Measurements from ENCODE around the gene ALDH1A3.

The ALDH1A3 gene

GRCh38 chr15:100909565-100909964 lies 29.9 kb downstream of the ALDH1A3 start:
- H3K27ac Mint-ChIP-seq = no peak overlapping the region
- DNase-seq = no peak

GRCh38 chr15:100909989-100910955 lies 30.6 kb downstream of the ALDH1A3 start:
- H3K9me3 Mint-ChIP-seq = no peaks in the 10 kb centered on the region
- H3K27me3 Mint-ChIP-seq = peaks cover 57 to 91% of the 10 kb centered on the region in 2 donors
- peak overlapping the region in 1 of 2 donors; percentile 29 for H3K27ac Mint-ChIP-seq
- ATAC-seq (replicated peaks) (no peak), DNase-seq (no peak)
- no peak overlapping the region for H3K4me3 Mint-ChIP-seq
- no peaks in the 10 kb centered on the region for H3K4me1 Mint-ChIP-seq (ENCODE audit: low read depth in 2 of 2)
- H3K36me3 Mint-ChIP-seq (ENCODE audit: insufficient read depth) = no peaks in the 10 kb centered on the region

More at GRCh38 chr15:100909565-100909964, 29.9 kb downstream of the ALDH1A3 start:
- H3K9me3 Mint-ChIP-seq = no peaks in the 10 kb centered on the region
- peaks cover 60 to 90% of the 10 kb centered on the region in 2 donors for H3K27me3 Mint-ChIP-seq
- H3K4me1 Mint-ChIP-seq (ENCODE audit: low read depth in 2 of 2) = no peaks in the 10 kb centered on the region
- no peak overlapping the region for H3K4me3 Mint-ChIP-seq
- no peak for ATAC-seq (replicated peaks)
- no peaks in the 10 kb centered on the region for H3K36me3 Mint-ChIP-seq (ENCODE audit: insufficient read depth)

- Mint-ChIP-seq H3K9me3 (no peaks in the 10 kb centered on the region), H3K27me3 (peaks cover 53 to 90% of the 10 kb centered on the region in 2 donors), H3K4me3 (no peak overlapping the region), H3K4me1 (ENCODE audit: low read depth in 2 of 2) (no peaks in the 10 kb centered on the region), H3K27ac (peak overlapping the region in 1 of 2 donors; percentile 29), H3K36me3 (ENCODE audit: insufficient read depth) (no peaks in the 10 kb centered on the region)
- DNase-seq (no peak), ATAC-seq (replicated peaks) (no peak)
Measured at GRCh38 chr15:100911086-100911485, 31.5 kb downstream of the ALDH1A3 start.

GRCh38 chr15:100913961-100914360 lies 34.3 kb downstream of the ALDH1A3 start:
- Mint-ChIP-seq H3K27me3 (peaks cover 55 to 93% of the 10 kb centered on the region in 2 donors), H3K36me3 (ENCODE audit: insufficient read depth) (no peaks in the 10 kb centered on the region), H3K4me1 (ENCODE audit: low read depth in 2 of 2) (peaks cover 4 to 10% of the 10 kb centered on the region in 2 donors), H3K4me3 (no peak overlapping the region), H3K9me3 (no peaks in the 10 kb centered on the region), H3K27ac (peak overlapping the region in 1 of 2 donors; percentile 17)
- ATAC-seq (replicated peaks) (no peak), DNase-seq (no peak)

GRCh38 chr15:100914876-100915275 lies 35.2 kb downstream of the ALDH1A3 start:
- Mint-ChIP-seq H3K27ac (no peak overlapping the region), H3K4me1 (ENCODE audit: low read depth in 2 of 2) (peaks cover 4 to 10% of the 10 kb centered on the region in 2 donors), H3K36me3 (ENCODE audit: insufficient read depth) (no peaks in the 10 kb centered on the region), H3K9me3 (no peaks in the 10 kb centered on the region), H3K27me3 (peaks cover 52 to 88% of the 10 kb centered on the region in 2 donors), H3K4me3 (no peak overlapping the region)
- ATAC-seq (replicated peaks) = no peak
- DNase-seq = no peak

- DNase-seq (peak; percentile 29 to 35 (median 31)), ATAC-seq (replicated peaks) (peak; percentile 88)
- no peak overlapping the region for H3K27ac Mint-ChIP-seq
- peak overlapping the region; percentile 79 to 81 for H3K4me3 Mint-ChIP-seq
- no peaks in the 10 kb centered on the region for H3K9me3 Mint-ChIP-seq
- peaks cover 57 to 92% of the 10 kb centered on the region in 2 donors for H3K27me3 Mint-ChIP-seq
- no peaks in the 10 kb centered on the region for H3K36me3 Mint-ChIP-seq (ENCODE audit: insufficient read depth)
- H3K4me1 Mint-ChIP-seq (ENCODE audit: low read depth in 2 of 2) = peaks cover 4 to 10% of the 10 kb centered on the region in 2 donors
Measured at GRCh38 chr15:100918034-100918689, 38.5 kb downstream of the ALDH1A3 start.

GRCh38 chr15:100918690-100919480 lies 39.3 kb downstream of the ALDH1A3 start, which contains the start of gene LRRK1:
Gene LRRK1 (plus strand): TSS chr15:100919357. CDS start chr15:100924633, 5,276 bp downstream.
- no peaks in the 10 kb centered on the region for H3K36me3 Mint-ChIP-seq (ENCODE audit: insufficient read depth)
- ATAC-seq (replicated peaks) = peak; percentile 30
- peaks cover 52 to 92% of the 10 kb centered on the region in 2 donors for H3K27me3 Mint-ChIP-seq
- no peak for DNase-seq
- no peaks in the 10 kb centered on the region for H3K9me3 Mint-ChIP-seq
- peak within 1 kb of the TSS; percentile 79 to 81 for H3K4me3 Mint-ChIP-seq
- no peak within 1 kb of the TSS for H3K27ac Mint-ChIP-seq
- H3K4me1 Mint-ChIP-seq (ENCODE audit: low read depth in 2 of 2) = peaks cover 4 to 10% of the 10 kb centered on the region in 2 donors

- H3K27ac Mint-ChIP-seq = no peak overlapping the region
- H3K27me3 Mint-ChIP-seq = peaks cover 51 to 92% of the 10 kb centered on the region in 2 donors
- DNase-seq (no peak), ATAC-seq (replicated peaks) (no peak)
- no peaks in the 10 kb centered on the region for H3K36me3 Mint-ChIP-seq (ENCODE audit: insufficient read depth)
- H3K4me1 Mint-ChIP-seq (ENCODE audit: low read depth in 2 of 2) = peaks cover 4 to 10% of the 10 kb centered on the region in 2 donors
- H3K9me3 Mint-ChIP-seq = no peaks in the 10 kb centered on the region
- H3K4me3 Mint-ChIP-seq = peak overlapping the region; percentile 7 to 64
Measured at GRCh38 chr15:100919481-100920405, 40.1 kb downstream of the ALDH1A3 start.

GRCh38 chr15:100920516-100921135 lies 41.0 kb downstream of the ALDH1A3 start:
- H3K27me3 Mint-ChIP-seq = peaks cover 51 to 86% of the 10 kb centered on the region in 2 donors
- DNase-seq (no peak), ATAC-seq (replicated peaks) (no peak)
- peak overlapping the region; percentile 7 to 64 for H3K4me3 Mint-ChIP-seq
- H3K4me1 Mint-ChIP-seq (ENCODE audit: low read depth in 2 of 2) = peaks cover 4 to 10% of the 10 kb centered on the region in 2 donors
- H3K9me3 Mint-ChIP-seq = no peaks in the 10 kb centered on the region
- no peak overlapping the region for H3K27ac Mint-ChIP-seq
- no peaks in the 10 kb centered on the region for H3K36me3 Mint-ChIP-seq (ENCODE audit: insufficient read depth)

- H3K4me1 Mint-ChIP-seq (ENCODE audit: low read depth in 2 of 2) = peaks cover 4 to 7% of the 10 kb centered on the region in 2 donors
- ATAC-seq (replicated peaks) (no peak), DNase-seq (no peak)
- H3K36me3 Mint-ChIP-seq (ENCODE audit: insufficient read depth) = no peaks in the 10 kb centered on the region
- no peak overlapping the region for H3K27ac Mint-ChIP-seq
- no peaks in the 10 kb centered on the region for H3K9me3 Mint-ChIP-seq
- H3K4me3 Mint-ChIP-seq = peak overlapping the region in 1 of 2 donors; percentile 36
- peaks cover 42 to 77% of the 10 kb centered on the region in 2 donors for H3K27me3 Mint-ChIP-seq
Measured at GRCh38 chr15:100922192-100923040, 42.8 kb downstream of the ALDH1A3 start.

- DNase-seq (no peak), ATAC-seq (replicated peaks) (no peak)
- Mint-ChIP-seq H3K36me3 (ENCODE audit: insufficient read depth) (no peaks in the 10 kb centered on the region), H3K27me3 (peaks cover 40 to 72% of the 10 kb centered on the region in 2 donors), H3K4me1 (ENCODE audit: low read depth in 2 of 2) (peaks cover 4 to 7% of the 10 kb centered on the region in 2 donors), H3K9me3 (no peaks in the 10 kb centered on the region), H3K4me3 (no peak overlapping the region), H3K27ac (no peak overlapping the region)
Measured at GRCh38 chr15:100923076-100923475, 43.4 kb downstream of the ALDH1A3 start.

All from effector memory CD8-positive, alpha-beta T cell (primary cell).